ENCODE results near the gene ZNRF2. TPM values are rescaled to one million over a fixed set of nuclear protein-coding genes. Genes with fewer than 3 reads are reported as not detected.
"Not testable (repeated sequence)": the region's sequence is repeated elsewhere in the genome, so short reads cannot be mapped to it uniquely, and the experiment has no call there.

Gene ZNRF2
- total RNA-seq, 2 donors from 2014 or later = 20.2 to 29.4 TPM

DNA sequence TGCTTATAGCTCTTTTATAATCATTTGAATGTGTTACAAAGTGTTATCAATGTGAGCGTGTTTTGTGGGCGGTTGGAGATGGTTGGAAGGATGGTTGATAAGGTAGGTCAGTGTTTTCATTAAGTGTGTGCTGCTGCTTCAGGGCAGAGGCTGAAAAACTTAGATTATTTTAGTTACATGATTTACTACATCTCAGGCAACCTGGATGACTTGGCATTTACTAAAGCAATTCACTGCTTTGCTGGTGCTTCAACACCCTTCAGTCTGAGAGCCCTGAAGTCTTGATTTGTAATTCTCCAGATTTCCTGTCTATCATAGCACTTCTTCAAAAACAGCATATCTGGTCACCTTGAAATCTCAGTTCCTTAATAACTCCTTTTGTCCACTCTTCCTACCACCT lies 11.9 kb downstream of the ZNRF2 start:
- not testable (repeated sequence) for H3K9me3 ChIP-seq; DNase-seq (ENCODE audit: low spot score); H3K27me3 ChIP-seq (replicated peaks; ENCODE audit: insufficient read depth); H3K27ac ChIP-seq; H3K36me3 ChIP-seq; H3K4me3 ChIP-seq; ATAC-seq (ENCODE audit: insufficient number of reproducible peaks, low FRiP score, low read depth)
- H3K4me1 ChIP-seq (ENCODE audit: control insufficient read depth in 1 of 2, low read depth in 2 of 2) = peaks cover 3 to 14% of the 10 kb centered on the region in 2 donors

- not testable (repeated sequence) for H3K36me3 ChIP-seq; H3K27ac ChIP-seq; H3K27me3 ChIP-seq (replicated peaks; ENCODE audit: insufficient read depth); H3K9me3 ChIP-seq; H3K4me3 ChIP-seq; DNase-seq (ENCODE audit: low spot score); ATAC-seq (ENCODE audit: insufficient number of reproducible peaks, low FRiP score, low read depth)
- H3K4me1 ChIP-seq (ENCODE audit: control insufficient read depth in 1 of 2, low read depth in 2 of 2) = peaks cover 3 to 14% of the 10 kb centered on the region in 2 donors
These were observed 13.1 kb downstream of the ZNRF2 start for GRCh38 chr7:30297499-30297898.

DNA sequence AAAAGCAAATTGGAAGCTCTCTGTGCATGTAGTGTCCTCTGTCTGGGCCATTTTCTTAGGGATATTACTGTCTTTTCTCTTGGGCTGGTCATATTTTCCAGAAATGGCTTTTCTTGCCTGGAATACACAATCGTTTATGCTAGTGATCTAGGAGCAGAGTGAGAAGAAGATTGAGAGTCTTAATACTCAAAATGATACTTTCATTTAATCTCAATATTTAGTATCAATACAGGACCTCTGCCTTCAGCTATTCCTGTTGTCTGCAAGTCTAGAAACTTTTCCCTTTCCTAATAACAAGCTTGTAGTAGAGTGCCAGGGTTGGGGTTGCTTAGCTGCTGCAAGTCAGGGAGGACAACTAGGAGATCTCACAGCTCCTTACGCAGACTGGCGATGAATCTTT lies 14.0 kb downstream of the ZNRF2 start:
- not testable (repeated sequence) for H3K27ac ChIP-seq; H3K4me3 ChIP-seq; DNase-seq (ENCODE audit: low spot score); H3K27me3 ChIP-seq (replicated peaks; ENCODE audit: insufficient read depth); H3K9me3 ChIP-seq; ATAC-seq (ENCODE audit: insufficient number of reproducible peaks, low FRiP score, low read depth); H3K36me3 ChIP-seq
- peaks cover 3 to 15% of the 10 kb centered on the region in 2 donors for H3K4me1 ChIP-seq (ENCODE audit: control insufficient read depth in 1 of 2, low read depth in 2 of 2)

GRCh38 chr7:30301751-30302150 lies 17.4 kb downstream of the ZNRF2 start:
- no peaks in the 10 kb centered on the region for H3K36me3 ChIP-seq
- H3K4me1 ChIP-seq (ENCODE audit: control insufficient read depth in 1 of 2, low read depth in 2 of 2) = peaks cover 0 to 25% of the 10 kb centered on the region in 2 donors
- H3K9me3 ChIP-seq = no peaks in the 10 kb centered on the region
- no peak for DNase-seq (ENCODE audit: low spot score)
- no peaks in the 10 kb centered on the region for H3K27me3 ChIP-seq (replicated peaks; ENCODE audit: insufficient read depth)
- H3K4me3 ChIP-seq = no peak overlapping the region
- no peak for ATAC-seq (ENCODE audit: insufficient number of reproducible peaks, low FRiP score, low read depth)
- no peak overlapping the region for H3K27ac ChIP-seq
- TF ChIP-seq CTCF (IDR thresholded peaks at IDR 0.05) = no peak

DNA sequence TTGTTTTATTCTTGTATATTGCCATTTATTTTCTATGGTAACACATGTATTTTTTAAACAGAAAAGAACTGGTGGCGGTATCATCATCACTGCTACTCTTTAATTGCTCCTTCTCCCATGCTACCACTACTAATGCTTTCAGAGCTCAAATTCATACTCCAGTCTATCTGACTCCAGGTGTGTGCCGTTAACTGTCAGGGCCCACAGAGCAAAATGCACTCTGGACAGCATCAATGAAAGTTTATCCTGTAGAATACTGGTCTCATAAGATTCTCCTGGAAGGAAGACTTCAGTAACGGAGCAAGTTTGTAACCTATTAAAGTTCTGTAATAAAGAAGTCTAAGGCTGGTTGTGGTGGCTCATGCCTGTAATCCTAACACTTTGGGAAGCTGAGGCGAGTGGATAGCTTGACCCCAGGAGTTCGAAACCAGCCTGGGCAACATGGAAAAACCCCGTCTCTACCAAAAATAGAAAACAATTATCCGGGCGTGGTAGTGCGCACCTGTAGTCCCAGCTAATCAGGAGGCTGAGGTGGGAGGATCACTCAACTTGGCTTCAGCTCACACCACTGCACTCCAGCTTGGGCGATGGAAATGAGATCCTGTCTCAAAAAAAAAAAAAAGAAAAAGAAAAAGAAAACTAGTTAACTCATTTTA lies 18.4 kb downstream of the ZNRF2 start:
- Histone ChIP-seq H3K9me3 (no peaks in the 10 kb centered on the region), H3K4me1 (ENCODE audit: control insufficient read depth in 1 of 2, low read depth in 2 of 2) (peaks cover 0 to 35% of the 10 kb centered on the region in 2 donors), H3K27ac (no peak overlapping the region), H3K27me3 (replicated peaks; ENCODE audit: insufficient read depth) (no peaks in the 10 kb centered on the region), H3K4me3 (no peak overlapping the region), H3K36me3 (no peaks in the 10 kb centered on the region)
- ATAC-seq (ENCODE audit: insufficient number of reproducible peaks, low FRiP score, low read depth) = no peak
- no peak for DNase-seq (ENCODE audit: low spot score)
- TF ChIP-seq CTCF (IDR thresholded peaks at IDR 0.05) = no peak

DNA sequence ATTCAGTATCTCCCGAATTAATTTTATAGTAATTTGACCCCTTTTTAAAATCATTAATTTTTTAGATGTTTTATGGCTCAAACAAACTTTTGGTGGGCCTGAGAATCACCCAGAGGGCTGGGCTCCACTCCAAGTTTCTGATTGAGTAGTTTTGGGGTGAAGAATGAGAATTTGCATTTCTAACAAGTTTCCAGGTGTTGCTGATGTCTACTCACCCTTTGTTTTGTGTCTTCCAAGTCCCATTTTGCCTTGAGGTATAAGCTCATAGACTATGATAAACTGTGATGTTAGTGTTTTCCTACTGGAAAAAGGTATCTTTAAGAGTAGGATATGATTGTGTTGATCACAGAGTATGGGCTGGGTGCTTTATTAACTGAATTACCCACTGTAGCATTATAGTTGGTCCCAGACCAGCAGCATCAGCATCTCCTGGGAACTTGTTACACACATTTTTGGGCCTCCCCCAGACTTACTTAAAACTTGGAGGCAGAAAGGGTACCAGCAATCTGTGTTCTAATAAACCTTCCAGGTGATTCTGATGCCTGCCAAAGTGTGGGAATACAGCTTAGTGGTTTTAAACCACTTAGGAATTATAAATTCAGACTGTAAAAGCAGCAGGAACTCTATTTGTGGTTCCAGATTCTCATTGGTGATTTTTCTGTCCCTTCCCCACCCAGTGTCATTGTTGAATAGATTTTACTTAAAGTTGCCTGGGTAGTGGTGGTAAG lies 19.1 kb downstream of the ZNRF2 start:
- H3K4me1 ChIP-seq (ENCODE audit: control insufficient read depth in 1 of 2, low read depth in 2 of 2) = peaks cover 0 to 35% of the 10 kb centered on the region in 2 donors
- TF ChIP-seq CTCF (IDR thresholded peaks at IDR 0.05) = no peak
- no peaks in the 10 kb centered on the region for H3K9me3 ChIP-seq
- H3K27ac ChIP-seq = no peak overlapping the region
- DNase-seq (ENCODE audit: low spot score) (no peak), ATAC-seq (ENCODE audit: insufficient number of reproducible peaks, low FRiP score, low read depth) (no peak)
- no peaks in the 10 kb centered on the region for H3K27me3 ChIP-seq (replicated peaks; ENCODE audit: insufficient read depth)
- H3K36me3 ChIP-seq = no peaks in the 10 kb centered on the region
- no peak overlapping the region for H3K4me3 ChIP-seq

Measured in thoracic aorta (tissue), 2 donors.